Measurements from ENCODE around the gene PRKAA2.

PRKAA2 gene

DNA sequence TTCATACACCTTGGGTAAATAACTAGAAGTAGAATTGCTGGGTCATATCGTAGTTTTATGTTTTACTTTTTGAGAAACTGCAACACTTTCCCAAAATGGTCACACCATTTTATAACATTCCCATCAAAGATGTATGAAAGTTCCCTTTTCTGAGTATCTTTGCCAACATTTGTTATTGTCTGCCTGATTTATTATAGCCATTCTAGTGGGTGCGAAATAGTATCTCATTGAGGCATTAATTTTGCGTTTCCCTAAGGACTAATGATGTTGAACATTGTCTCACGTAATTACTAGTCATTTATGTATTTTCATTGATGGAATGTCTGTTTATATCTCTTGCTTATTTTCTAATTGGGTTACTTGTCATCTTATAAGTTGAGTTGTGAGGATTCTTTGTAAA, 3.4 kb downstream of the PRKAA2 start:
- in situ Hi-C loops (cut with MboI; ENCODE audit: low sequenced_read_pairs, unreplicated experiment): no loop called here
- TF ChIP-seq, protein P1, sequence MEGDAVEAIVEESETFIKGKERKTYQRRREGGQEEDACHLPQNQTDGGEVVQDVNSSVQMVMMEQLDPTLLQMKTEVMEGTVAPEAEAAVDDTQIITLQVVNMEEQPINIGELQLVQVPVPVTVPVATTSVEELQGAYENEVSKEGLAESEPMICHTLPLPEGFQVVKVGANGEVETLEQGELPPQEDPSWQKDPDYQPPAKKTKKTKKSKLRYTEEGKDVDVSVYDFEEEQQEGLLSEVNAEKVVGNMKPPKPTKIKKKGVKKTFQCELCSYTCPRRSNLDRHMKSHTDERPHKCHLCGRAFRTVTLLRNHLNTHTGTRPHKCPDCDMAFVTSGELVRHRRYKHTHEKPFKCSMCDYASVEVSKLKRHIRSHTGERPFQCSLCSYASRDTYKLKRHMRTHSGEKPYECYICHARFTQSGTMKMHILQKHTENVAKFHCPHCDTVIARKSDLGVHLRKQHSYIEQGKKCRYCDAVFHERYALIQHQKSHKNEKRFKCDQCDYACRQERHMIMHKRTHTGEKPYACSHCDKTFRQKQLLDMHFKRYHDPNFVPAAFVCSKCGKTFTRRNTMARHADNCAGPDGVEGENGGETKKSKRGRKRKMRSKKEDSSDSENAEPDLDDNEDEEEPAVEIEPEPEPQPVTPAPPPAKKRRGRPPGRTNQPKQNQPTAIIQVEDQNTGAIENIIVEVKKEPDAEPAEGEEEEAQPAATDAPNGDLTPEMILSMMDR (IDR thresholded peaks at IDR 0.05; ENCODE audit: borderline replicate concordance, control extremely low read depth, extremely low read depth, insufficient read depth, missing control alignments): no peak
- DNase-seq (ENCODE audit: low spot score): no peak

DNA sequence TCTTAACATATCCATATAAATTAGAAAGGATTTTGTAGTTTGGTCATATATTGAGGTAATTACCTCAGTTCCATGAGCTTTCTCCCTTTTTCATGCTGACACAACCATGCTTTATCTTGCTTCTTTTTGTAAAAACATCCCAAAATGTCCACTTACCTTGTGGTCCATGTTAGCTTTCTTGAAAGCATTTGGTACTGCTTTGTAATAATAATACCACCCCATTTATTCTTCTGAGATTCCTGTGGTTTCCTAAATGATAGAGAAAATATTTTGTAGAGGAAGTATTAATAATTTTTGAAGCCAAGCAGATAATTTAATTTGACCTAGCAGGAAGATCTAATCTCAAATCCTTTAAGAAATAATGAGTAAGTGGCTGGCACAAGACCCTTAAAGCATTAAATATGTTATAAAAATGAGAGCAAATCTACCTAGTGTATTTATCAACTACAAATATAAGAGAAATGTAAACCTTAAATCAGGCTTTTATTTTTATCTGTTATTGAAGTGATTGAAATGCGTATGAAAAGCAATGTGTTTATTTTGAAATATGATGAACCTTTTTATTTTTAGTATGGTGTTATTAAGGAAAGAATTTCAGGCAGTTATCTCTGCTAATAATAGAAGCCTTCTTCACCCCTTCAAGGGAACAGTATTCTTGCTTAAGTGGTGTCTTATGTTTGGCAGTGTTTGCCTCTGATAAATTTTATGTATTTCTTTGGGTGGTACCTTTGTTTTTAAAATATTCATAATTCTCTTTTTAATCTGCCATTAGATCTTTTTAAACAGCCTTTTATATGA, 9.2 kb downstream of the PRKAA2 start:
- DNase-seq (ENCODE audit: low spot score): no peak
- TF ChIP-seq, protein P1 (IDR thresholded peaks at IDR 0.05; ENCODE audit: borderline replicate concordance, control extremely low read depth, extremely low read depth, insufficient read depth, missing control alignments): no peak
- in situ Hi-C loops (cut with MboI; ENCODE audit: low sequenced_read_pairs, unreplicated experiment): no loop called here

DNA sequence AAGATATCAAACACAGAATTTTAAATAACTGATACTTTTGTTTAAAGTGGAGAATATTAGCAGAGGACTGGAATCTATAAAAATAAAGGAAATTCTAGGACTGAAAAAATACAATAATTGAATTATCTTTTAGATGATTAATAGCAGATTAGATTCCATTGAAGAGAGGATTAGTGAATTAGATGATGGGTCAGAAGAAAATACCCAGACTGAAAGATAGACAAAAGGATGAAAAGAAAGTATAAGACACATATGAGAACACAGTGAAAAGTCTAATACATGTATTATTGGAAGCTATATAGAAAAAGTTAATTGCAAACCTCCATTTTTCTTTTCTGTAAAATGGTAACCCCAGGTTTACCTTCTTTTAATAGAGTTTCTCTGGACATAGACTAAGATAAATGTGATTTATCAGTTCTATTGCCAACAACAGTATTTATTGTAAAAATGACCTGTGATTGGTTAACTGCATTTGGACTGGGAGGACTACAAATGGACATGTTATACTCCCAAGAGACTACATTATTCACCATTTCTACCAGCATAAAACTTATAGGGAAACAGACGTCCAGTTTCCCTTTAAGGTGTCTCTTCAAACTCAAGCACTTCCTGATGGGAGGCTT, 11.0 kb downstream of the PRKAA2 start:
- in situ Hi-C loops (cut with MboI; ENCODE audit: low sequenced_read_pairs, unreplicated experiment): no loop called here
- TF ChIP-seq, protein P1 (IDR thresholded peaks at IDR 0.05; ENCODE audit: borderline replicate concordance, control extremely low read depth, extremely low read depth, insufficient read depth, missing control alignments): no peak
- DNase-seq (ENCODE audit: low spot score): no peak

DNA sequence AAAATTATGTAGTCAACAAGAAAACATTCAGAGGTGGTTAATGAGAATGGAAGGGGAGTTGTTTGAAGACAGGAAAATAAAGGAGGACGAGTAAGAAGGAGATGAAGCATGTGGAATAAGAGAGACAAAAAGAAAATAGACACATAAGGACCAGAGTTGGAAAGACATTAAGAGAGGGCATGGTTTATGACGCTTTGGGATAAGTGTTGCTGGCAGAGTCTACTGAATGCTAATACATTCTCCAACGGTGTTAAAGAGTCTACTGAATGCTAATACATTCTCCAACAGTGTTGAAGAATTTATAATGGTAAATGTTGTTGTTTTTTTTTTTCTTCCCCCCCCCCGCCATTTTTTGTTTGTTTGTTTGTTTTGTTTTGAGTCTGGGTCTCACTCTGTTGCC, 13.1 kb downstream of the PRKAA2 start:
- in situ Hi-C loops (cut with MboI; ENCODE audit: low sequenced_read_pairs, unreplicated experiment): no loop called here
- TF ChIP-seq, protein P1 (IDR thresholded peaks at IDR 0.05; ENCODE audit: borderline replicate concordance, control extremely low read depth, extremely low read depth, insufficient read depth, missing control alignments): no peak
- DNase-seq (ENCODE audit: low spot score): no peak

DNA sequence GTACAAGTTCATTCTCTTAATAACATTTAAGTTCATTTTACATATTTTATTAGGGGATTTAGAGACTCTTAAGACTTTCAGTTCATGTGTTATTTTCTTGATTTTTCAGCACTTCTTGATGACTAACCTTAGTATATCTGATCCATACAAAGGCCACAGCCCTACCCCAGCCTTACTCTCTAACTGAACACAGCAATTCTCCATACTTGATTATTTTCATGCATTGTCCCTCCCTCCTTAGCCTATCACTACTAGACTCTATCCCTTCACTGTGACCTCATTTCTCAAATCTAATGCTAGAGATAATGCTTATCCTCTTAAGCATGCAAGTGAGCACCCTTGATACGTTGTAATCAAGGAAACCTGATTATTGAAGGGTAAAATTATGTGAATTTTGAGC, 15.2 kb downstream of the PRKAA2 start:
- in situ Hi-C loops (cut with MboI; ENCODE audit: low sequenced_read_pairs, unreplicated experiment): no loop called here
- TF ChIP-seq, protein P1 (IDR thresholded peaks at IDR 0.05; ENCODE audit: borderline replicate concordance, control extremely low read depth, extremely low read depth, insufficient read depth, missing control alignments): no peak

DNA sequence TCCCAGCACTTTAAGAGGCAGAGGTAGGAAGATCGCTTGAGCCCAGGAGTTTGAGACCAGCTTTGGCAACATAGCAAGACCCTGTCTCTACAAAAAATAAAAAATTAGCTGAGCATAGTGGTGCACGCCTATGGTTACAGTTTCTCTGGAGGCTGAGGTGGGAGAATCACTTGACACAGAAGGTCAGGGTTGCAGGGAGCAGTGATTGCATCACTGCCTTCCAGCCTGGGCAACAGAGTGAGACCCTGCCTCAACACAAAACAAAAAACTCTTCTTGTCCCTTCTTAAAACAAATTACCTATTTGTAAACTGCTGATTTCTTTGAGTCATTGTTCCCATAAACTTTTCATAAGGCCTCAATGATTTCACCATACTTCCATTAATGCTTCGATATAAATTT, 18.7 kb downstream of the PRKAA2 start:
- in situ Hi-C loops (cut with MboI; ENCODE audit: low sequenced_read_pairs, unreplicated experiment): no loop called here
- no peak for DNase-seq (ENCODE audit: low spot score)
- TF ChIP-seq, protein P1 (IDR thresholded peaks at IDR 0.05; ENCODE audit: borderline replicate concordance, control extremely low read depth, extremely low read depth, insufficient read depth, missing control alignments): no peak

More for the DNA sequence above, 15.2 kb downstream of the PRKAA2 start:
- DNase-seq (ENCODE audit: low spot score): no peak
